ENCODE data around the gene HIP1R.
"Not testable (repeated sequence)": the region's sequence is repeated elsewhere in the genome, so short reads cannot be mapped to it uniquely, and the experiment has no call there.

HIP1R gene

DNA sequence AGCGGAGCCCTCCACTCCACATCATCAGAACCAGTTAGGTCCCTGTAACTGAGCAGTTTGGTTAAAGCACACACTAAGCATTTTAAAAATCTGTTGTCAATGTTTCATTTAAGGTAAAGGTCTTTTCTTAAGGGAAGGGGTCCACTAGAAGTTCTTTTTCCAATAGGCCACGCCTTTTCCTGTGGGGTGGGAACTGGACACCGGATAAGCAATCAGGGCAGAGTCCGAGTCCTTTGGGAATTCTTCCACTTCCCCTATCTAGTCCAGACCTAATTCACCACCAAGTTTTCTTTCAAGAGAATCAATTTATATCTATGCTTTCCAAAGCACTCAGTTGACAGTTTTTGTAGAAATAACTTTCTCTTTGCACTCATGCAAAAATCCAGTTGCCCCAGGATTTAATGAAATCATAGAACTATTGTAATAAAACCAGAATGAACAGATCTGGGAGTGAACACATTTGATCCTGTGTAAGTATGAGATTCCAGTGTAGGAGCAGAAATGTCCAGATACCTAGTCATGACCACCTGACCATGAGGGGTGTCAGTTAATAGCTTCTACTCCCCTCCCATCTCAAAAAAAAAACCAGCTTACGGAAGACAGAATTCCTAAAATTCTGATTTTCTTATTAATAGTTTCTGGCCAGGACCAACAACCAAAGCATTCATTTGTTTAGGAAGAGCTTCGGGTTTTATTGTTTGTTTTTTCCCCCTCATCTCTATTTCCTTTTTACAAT lies 49.0 kb downstream of the HIP1R start:
- DNase-seq = no peak
- in situ Hi-C loops (cut with MboI; ENCODE audit: low pct_unique_long_range_greater_than_20kb, low sequenced_read_pairs) = no loop called here

DNA sequence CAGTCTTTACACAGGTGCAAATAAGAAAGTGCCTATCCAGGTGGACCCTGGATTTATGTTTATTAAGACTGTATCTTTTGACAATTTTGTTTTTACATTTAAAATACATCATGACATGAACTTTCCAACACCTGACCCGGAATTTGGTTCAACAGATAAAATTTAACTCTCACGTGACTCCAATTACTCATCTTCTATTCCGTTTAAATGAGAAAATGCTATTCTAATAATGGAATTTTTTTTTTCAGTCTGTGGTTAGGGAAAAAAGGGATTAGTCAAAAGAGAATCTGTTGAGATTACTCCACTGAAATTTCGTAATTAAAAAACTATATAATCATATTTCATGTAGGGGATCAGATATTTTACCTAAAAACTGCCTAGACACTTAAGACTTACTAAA lies 49.6 kb downstream of the HIP1R start:
- in situ Hi-C loops (cut with MboI; ENCODE audit: low pct_unique_long_range_greater_than_20kb, low sequenced_read_pairs) = no loop called here
- no peak for DNase-seq

DNA sequence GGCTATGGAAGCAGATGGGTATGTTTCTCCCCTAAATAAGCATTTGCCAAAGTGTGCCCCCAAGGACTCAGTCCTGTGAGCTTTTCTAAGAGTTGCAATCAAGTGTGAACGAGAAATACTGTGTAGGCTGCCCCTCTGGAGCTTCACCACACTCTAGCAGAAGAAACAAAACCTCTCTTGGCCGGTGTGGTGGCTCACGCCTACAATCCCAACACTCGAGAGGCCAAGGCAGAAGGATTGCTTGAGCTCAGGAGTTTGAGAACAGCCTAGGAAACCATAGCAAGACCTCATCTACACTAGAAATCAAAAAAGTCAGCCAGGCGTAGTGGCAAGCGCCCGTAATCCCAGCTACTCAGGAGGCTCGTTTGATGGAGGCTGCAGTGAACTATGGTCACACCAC lies 50.9 kb downstream of the HIP1R start:
- in situ Hi-C loops (cut with MboI; ENCODE audit: low pct_unique_long_range_greater_than_20kb, low sequenced_read_pairs) = no loop called here
- no peak for DNase-seq

DNA sequence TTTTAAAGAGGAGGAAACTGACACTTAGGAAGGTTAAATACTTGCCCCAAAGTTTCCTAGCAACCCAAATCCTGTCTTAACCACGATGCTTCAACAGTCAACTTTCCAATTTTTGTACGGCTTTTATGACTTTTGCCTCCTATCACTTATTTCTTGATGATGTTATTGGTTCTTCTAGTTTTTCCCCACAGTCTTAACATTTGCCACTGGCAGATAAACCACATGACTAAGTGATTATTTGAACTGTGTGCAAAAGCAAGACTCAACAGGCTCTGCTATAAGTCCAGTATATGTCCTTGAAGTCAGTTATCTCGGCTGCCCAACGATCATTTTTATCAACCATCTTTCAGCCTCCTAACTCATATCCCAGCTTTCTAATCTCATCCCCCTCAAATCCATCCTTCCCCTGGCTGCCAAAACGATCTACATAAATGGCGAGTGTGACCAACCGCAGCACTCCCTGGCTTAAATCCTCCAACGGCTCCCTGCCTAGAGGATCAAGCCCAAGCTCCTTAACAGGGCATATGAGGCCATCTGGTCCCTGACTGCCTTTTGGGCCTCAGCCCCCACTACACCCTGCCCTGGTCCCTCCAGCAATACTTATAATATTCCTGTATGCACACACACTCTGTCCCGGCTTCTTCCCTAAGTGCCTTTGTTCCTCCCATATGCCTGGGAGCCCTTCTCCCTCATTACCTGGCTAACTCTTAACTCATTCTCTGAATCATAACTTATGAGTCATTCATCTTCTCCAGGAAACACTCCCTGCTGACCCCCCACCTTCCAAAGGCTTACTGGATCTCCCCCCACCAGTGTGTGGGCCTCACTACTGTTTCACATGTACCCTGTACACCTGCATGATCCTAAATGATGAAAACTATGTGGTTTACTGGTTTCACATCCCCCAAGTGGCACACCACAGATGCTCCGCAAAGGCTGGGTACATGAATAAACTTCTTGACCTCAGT lies 51.9 kb downstream of the HIP1R start:
- in situ Hi-C loops (cut with MboI; ENCODE audit: low pct_unique_long_range_greater_than_20kb, low sequenced_read_pairs) = no loop called here
- no peak for DNase-seq

DNA sequence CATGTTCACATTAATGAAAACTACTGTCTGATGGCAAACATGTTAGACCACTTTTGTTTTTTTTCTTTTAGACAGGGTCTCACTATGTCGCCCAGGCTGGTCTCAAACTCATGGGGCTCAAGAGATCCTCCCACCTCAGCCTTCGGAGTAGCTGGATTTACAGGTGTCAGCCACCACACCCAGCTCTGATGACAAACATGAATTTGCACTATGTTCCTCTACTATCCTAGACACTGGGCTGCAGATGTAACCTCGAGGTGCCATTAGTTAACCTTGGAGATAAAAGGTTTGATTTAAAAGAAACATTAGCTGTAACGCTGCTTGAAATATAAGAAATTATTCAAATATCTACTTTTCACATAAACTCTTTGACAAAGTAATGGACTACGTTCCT lies 52.6 kb downstream of the HIP1R start:
- in situ Hi-C loops (cut with MboI; ENCODE audit: low pct_unique_long_range_greater_than_20kb, low sequenced_read_pairs) = no loop called here
- no peak for DNase-seq

DNA sequence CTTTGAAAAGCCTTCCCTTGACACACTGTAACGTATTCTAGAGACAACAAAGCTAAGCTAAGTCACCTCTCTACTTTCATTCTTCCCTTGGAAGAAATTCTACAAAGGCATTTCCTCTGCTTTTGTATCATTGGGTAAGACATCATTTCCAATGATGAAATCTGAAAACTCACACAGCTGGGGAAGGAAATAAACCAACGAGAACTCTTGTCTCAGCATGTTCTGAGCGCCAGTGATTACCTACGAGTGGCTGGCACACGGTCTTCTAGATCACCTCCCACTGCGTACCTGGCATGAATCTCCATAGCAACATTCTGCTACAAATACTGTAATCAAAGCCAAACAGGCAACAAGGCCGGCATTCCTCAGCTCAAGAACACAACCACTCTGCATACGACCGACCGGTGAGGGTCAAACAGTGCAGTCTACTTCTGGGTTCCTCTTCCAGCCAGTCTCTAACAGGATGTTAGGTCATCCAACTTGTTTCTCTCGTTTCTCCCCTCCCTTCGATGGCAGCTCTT lies 53.0 kb downstream of the HIP1R start:
- in situ Hi-C loops (cut with MboI; ENCODE audit: low pct_unique_long_range_greater_than_20kb, low sequenced_read_pairs) = no loop called here
- peak; percentile 78 for DNase-seq

DNA sequence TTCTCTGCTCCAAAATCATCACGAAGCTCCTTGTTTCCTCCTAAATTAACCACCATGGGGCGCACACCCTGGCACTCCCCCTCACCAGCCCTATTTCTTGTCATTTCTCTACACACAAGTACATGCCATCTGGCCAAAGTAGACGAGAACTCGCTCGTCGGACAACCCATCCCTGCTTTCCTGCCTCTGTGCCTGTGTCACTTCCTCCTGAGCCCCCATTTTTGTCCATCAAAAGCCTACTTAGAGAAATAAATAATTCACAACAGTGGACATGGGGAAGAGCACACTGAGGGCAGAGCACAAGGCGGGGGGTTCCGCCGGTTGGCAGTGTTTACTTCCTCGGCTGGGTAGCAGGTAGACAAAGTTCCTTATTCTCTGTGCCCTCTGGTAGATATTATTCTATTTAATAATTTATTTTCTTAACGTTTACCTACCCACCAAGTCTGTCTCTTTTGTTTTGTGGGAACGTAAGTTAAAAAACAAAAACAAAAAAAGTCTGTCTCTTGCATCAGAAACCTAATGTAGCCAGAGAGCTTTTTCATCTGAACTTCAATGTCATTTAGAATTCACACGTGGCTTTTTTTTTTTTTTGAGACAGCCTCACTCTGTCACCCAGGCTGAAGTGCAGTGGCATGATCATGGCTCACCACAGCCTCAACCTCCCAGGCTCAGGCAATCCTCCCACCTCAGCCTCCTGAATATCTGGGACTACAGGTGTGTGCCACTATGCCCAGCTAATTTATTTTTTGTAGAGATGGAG lies 54.7 kb downstream of the HIP1R start:
- peak; percentile 90 for DNase-seq
- in situ Hi-C loops (cut with MboI; ENCODE audit: low pct_unique_long_range_greater_than_20kb, low sequenced_read_pairs) = no loop called here

DNA sequence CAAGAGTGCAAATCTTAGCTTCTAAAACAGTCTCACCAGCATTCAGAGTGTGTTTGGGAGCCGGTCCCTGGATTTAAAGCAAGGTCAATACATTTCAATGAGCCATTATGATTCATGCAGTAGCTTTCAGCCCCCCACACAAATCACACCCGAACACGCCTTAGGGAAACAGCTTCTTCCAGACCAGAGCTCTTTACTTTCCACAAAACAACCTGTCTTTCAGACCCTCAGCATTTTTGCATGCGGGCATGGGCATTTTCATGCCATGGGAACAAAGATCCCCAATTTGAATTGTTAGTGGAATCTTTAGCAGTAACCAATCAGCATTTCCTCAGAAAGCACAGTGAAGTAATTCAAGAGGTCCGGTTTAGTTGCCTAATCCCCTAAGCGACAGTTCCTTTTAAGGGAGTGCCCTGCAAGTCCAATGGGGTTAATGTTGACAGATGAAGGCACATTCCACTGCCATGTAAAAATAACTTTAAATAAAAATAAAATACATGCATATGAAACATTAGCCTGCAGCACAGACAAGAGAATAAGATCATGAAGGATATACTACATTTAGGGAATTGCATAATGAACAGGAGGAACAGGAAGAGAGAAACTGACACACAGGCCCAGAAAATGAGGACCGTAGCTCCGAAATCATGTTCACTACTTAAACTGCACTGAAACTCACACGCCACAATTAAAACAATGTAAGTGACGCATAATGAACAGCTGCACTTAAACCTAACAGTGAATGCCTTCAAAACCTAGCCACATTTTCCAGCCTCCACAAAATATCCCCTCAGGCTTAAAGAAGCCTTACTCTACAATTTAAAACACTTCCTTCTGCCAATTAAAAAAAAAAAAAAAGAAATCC lies 56.6 kb downstream of the HIP1R start:
- DNase-seq = peak; percentile 55
- in situ Hi-C loops (cut with MboI; ENCODE audit: low pct_unique_long_range_greater_than_20kb, low sequenced_read_pairs) = no loop called here

DNA sequence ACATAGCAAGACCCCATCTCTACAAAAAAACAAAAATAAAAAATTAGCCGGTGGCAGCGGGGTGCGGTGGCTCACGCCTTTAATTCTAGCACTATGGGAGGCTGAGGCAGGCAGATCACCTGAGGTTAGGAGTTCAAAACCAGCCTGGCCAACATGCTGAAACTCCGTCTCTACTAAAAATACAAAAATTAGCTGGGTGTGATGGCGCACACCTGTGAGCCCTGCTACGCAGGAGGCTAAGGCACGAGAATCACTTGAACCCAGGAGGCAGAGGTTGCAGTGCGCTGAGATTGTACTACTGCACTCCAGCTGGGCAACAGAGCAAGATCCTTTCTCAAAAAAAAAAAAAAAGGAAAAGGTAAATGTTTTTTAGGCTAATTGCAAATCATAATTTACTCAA lies 57.5 kb downstream of the HIP1R start:
- in situ Hi-C loops (cut with MboI; ENCODE audit: low pct_unique_long_range_greater_than_20kb, low sequenced_read_pairs); DNase-seq: not testable (repeated sequence)

DNA sequence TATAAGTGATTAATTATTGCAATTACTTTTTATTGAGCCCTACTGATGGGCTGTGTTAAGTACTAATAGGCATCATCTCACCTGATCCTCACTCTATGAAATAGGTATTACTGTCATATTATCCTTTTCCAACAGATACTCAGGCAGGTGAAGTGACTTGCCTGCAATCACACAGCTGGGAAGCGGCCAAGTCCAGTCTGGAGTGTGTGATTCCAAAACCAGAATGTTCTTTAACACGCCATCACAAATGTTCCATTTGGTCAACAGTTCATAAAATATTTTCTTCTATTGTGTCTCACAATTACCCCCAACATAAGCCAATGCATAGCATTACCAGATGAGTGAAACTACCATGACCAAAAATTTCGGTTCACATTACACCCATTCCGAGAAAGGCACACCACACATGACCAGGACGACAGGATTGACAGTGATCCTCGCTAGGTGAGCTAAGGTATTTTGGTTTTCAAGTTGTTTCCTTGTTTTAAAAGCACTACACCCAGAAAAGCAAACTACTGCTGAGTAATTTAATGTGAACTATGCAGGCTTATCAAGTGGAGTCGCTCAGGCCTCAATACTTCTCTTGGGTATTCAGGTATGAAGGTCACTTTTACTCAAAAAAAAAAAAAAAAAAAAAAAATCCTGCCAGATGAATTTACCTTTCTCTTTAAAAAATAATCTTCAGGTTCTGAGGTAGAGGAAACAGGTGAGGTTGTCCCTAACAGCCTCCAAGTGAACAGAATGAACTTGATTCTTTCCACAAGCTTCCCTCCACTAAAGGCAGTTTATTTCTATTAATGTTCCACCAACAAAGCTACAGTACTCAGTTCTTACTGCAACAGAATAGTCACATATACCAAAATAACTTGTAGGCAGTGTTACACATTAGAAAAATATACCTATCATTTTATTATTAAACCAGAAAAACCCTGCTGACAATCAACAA lies 58.2 kb downstream of the HIP1R start:
- in situ Hi-C loops (cut with MboI; ENCODE audit: low pct_unique_long_range_greater_than_20kb, low sequenced_read_pairs) = no loop called here
- no peak for DNase-seq

DNA sequence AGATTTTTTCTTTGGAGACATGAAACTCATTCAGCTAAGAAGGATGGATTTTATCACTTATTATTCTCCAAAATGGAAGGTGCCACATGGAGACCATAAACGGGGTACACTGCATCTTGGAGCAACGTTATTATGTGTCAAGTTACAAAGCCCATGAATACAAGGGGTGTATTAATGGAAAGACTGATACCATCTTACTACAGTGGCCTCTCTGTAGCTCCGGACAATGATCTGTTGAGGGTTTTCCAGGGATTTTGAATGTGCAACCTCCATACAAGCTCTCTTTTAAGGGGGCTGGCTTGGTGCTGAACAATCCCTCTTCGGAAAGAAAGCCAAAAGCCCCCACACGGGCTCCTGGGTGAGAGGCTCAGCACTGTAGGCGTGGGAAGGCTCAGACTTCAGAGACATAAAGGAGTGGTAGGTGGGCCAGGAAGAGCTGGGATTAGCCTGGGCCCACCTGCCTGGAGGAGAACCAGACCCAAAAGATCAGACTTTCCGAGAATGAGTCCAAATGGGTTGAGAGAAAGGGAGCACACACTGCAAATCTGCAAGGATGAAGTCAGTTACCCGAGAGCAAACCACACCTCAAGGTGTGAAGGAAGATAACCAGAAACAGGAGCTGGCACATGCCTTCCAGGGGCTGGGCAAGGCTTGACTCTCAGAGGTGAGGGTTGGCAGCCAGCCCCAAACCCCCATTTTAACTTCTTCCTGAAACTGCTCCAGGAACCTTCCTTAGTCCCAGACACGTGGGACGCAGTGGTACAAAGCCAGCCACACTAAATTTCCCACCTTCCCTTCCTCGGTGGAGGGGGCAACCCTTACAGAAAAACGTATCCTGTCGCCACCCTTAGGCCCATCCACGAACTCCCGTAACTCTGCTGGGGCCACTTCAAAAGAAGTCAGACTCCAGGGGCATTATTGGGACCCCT lies 59.2 kb downstream of the HIP1R start:
- in situ Hi-C loops (cut with MboI; ENCODE audit: low pct_unique_long_range_greater_than_20kb, low sequenced_read_pairs) = no loop called here
- no peak for DNase-seq

DNA sequence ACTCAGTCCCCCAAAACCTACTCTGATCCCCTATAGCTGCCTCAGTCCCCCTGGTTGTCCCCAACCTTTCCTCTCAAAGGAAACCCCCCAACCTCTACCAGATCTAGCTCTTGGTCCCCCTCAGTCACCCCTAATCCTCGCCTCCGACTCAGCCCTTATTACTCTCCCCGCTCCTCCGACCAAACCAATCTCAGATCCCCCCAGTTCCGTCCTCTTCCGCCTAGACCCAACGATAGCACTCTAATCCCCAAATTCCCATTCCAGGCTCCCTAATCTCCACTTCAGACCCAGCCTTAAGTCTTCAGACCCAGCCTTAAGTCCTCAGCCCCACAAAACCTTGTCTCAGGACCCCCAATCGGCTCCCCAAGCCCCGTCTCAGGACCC lies 60.1 kb downstream of the HIP1R start:
- no peak for DNase-seq
- in situ Hi-C loops (cut with MboI; ENCODE audit: low pct_unique_long_range_greater_than_20kb, low sequenced_read_pairs) = no loop called here

DNA sequence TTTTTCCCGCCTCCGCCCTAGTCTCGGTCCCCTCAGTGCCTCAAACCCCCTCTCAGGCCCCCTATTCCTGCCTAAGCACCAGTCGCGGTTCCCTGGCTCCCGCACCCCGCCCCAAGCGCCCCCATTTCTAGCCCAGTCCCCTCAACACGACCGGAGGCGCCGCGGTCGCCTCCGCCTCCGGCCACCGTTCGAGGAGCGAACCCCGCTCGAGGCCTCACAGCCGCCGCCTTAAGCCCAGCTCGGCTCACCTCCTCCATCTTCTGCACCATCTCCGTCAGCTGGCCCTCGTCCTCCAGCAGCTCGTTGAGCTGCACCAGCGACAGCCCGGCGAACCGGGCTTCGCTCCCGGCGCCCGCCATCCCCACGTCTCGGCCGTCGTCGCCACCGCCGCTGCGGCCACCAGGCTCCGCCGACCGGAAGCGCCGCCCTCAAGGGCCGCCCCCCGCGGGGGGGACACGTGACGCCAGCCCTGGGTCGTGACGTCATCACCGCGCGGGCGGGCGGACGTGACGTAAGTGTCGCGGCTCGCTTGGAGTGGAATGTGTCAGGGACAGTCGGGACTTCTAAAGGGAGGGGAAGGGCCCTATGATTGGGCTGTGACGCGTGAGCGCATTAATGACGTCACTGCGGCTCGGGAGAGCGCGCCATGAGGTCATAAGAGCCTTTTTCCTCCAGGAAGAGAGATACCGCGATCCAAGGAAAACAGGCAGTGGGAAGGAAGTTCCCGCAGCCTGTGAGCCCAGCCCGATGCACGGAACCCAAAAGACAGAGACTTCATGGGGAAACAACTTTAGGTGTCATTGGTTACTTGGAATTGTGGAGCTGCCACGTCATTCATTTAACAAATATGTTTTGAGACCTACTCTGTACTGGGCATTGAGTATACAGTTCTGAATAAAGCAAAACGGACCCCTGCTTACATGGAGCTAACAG lies 60.7 kb downstream of the HIP1R start, which contains the start of gene VPS37B:
Gene VPS37B (minus strand): TSS at position 421 of the 933 bp plus-strand sequence. CDS start 62 bp downstream, at position 359.
- in situ Hi-C loops (cut with MboI; ENCODE audit: low pct_unique_long_range_greater_than_20kb, low sequenced_read_pairs) = no loop called here
- peak; percentile 87 for DNase-seq

DNA sequence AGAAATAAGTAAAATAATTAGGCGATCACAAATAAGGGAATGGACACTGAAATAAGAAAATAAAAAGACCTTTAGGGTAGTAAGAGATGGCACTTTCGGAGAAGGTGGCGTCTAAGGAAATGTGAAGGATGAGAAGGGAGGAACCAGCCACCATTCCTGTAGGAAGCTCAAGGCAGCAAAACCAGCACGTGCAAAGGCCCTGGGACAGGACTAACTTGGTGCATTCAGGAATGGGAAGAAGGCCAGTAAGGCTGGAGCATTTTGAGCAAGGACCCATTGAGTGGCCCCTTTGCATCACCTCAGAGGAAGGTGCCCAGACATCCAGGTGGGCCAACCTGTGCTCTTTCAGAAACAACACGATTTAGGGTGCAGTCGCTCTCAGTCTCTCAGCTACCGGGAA lies 61.4 kb downstream of the HIP1R start:
- in situ Hi-C loops (cut with MboI; ENCODE audit: low pct_unique_long_range_greater_than_20kb, low sequenced_read_pairs) = no loop called here
- no peak for DNase-seq

DNA sequence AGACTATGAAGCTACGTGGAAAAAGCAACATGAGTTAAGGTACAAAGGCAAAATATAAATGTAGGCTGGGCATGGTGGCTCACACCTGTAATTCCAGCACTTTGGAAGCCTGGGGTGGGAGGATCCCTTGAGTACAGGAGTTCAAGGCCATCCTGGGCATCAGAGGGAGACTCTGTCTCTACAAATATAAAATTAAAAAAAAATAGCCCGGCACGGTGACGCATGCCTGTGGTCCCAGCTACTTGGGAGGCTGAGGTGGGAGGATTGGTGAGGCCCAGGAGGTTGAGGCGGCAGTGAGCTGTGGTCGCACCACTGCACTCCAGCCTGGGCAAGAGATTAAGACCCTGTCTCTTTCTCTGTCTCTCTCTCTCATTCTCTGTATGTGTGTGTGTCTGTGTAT lies 64.6 kb downstream of the HIP1R start:
- no peak for DNase-seq
- in situ Hi-C loops (cut with MboI; ENCODE audit: low pct_unique_long_range_greater_than_20kb, low sequenced_read_pairs) = no loop called here
